GM21723 (cell line): Measurements from ENCODE around the gene DPYSL5.
"Not testable (repeated sequence)": the region's sequence is repeated elsewhere in the genome, so short reads cannot be mapped to it uniquely, and the experiment has no call there.

Experiments used
- ATAC-seq: cut with Tn5 transposase; IDR thresholded peaks from one replicate; pipeline ENCODE4 v1.9.1; 2021; ENCODE audit warnings: mild to moderate bottlenecking, moderate library complexity; ENCODE audit not compliant: unreplicated experiment

DPYSL5 gene

GRCh38 chr2:26847655-26848335 is at the start of gene DPYSL5:
DPYSL5 (plus strand) TSS chr2:26848132; CDS start chr2:26898500, 50,368 bp downstream.
- no peak for ATAC-seq

- no peak for ATAC-seq
Measured at GRCh38 chr2:26801328-26801727, 46.6 kb upstream of the DPYSL5 start.

GRCh38 chr2:26801796-26802195 is 46.1 kb upstream of the DPYSL5 start:
- ATAC-seq, result no peak

GRCh38 chr2:26805241-26805676 is 42.7 kb upstream of the DPYSL5 start:
- ATAC-seq, result no peak

- no peak for ATAC-seq
Measured at GRCh38 chr2:26807788-26808460, 40.0 kb upstream of the DPYSL5 start.

- no peak for ATAC-seq
Measured at GRCh38 chr2:26809211-26809610, 38.7 kb upstream of the DPYSL5 start.

- ATAC-seq, result no peak
Measured at GRCh38 chr2:26809876-26810577, 37.9 kb upstream of the DPYSL5 start.

- ATAC-seq, result no peak
Measured at GRCh38 chr2:26811261-26811660, 36.7 kb upstream of the DPYSL5 start.

GRCh38 chr2:26811791-26812694 is 35.9 kb upstream of the DPYSL5 start:
- no peak for ATAC-seq

GRCh38 chr2:26812731-26813130 is 35.2 kb upstream of the DPYSL5 start:
- ATAC-seq, result no peak

- not testable (repeated sequence) for ATAC-seq
Measured at GRCh38 chr2:26814072-26814765, 33.7 kb upstream of the DPYSL5 start.

GRCh38 chr2:26816893-26817292 is 31.0 kb upstream of the DPYSL5 start:
- no peak for ATAC-seq

- ATAC-seq, result no peak
Measured at GRCh38 chr2:26818255-26818654, 29.7 kb upstream of the DPYSL5 start.

- ATAC-seq, result no peak
Measured at GRCh38 chr2:26818972-26819371, 29.0 kb upstream of the DPYSL5 start.

- ATAC-seq, result no peak
Measured at GRCh38 chr2:26820932-26821331, 27.0 kb upstream of the DPYSL5 start.

GRCh38 chr2:26822877-26823276 is 25.1 kb upstream of the DPYSL5 start:
- no peak for ATAC-seq

GRCh38 chr2:26838121-26838906 is 9.6 kb upstream of the DPYSL5 start:
- no peak for ATAC-seq

GRCh38 chr2:26840937-26841610 is 6.9 kb upstream of the DPYSL5 start:
- ATAC-seq, result no peak

GRCh38 chr2:26843041-26843440 is 4.9 kb upstream of the DPYSL5 start:
- no peak for ATAC-seq
